NCI-H2227 treated with DMSO at 0.1 percent for 48 hours (cell line): Measurements from ENCODE around the gene MICU1.
A peak's percentile ranks its signal among the peaks of the same experiment; 100 is the strongest.
"Not testable (repeated sequence)": the region's sequence is repeated elsewhere in the genome, so short reads cannot be mapped to it uniquely, and the experiment has no call there.

Experiments used
- DNase-seq: peaks from one replicate; lab custom pipeline; 2025; lab: John Stamatoyannopoulos, UW

The MICU1 gene

DNA sequence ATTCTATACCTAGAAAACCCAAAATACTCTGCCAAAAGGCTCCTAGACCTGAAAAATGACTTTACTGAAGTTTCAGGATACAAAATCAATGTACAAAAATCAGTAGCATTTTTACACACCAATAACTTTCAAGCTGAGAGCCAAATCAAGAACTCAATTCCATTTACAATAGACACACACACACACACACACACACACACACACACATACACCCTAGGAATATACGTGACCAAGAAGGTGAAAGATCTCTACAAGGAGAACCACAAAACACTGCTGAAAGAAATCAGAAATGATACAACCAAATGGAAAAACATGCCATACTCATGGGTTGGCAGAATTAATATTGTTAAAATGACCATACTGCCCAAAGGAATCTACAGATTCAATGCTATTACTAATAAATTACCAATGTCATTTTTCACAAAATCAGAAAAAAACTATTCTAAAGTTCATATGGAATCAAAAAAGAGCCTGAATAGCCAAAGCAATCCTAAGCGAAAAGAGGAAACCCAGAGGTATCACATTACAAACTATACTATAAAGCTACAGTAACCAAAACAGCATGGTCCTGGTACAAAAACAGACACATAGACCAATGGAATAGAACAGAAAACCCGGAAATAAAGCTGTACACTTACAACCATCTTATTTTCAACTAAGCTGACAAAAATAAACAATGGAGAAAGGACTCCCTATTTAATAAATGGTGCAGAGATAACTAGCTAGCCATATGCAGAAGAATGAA is 122.0 kb downstream of the MICU1 start:
- no peak for DNase-seq

DNA sequence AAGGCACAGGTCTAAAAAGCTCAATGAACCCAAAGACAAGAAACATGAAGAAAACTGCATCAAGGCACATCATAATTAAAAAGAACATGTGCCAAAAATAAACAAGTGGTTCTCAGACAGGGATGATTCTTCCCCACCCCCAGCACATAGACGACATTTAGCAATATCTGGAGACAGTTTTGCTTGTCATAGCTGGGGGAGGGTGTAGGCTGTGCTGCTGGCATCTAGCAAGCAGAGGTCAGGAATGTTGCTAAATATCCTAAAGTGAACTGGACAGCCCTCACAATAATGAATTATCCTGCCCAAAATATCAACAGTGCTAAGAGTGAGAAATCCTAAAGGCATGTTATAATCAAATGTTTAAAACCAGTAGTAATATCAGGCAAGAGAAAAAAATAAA is 122.6 kb downstream of the MICU1 start:
- no peak for DNase-seq

GRCh38 chr10:72502581-72502980 is 123.3 kb downstream of the MICU1 start:
- DNase-seq, result no peak

- DNase-seq, result no peak
These were observed 126.2 kb downstream of the MICU1 start for GRCh38 chr10:72499701-72500100.

DNA sequence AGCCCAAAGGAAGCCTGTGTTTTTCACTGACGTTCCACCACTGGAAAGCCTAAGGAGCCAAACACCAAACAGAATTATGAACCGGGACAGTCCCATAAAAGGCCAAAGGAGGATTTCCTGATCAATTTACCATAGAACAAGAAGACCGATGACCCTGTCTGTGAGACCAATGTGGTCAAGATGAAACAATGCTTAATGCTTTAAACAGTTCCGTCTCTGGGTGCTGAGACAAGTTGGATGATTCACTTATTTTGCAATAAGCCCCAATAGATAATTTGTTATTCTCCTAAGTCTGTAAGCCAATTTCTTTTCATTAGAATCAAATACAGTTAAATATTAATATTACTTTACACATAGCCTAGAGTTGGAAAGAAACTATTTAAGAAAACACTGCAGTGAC is 134.9 kb downstream of the MICU1 start:
- no peak for DNase-seq

DNA sequence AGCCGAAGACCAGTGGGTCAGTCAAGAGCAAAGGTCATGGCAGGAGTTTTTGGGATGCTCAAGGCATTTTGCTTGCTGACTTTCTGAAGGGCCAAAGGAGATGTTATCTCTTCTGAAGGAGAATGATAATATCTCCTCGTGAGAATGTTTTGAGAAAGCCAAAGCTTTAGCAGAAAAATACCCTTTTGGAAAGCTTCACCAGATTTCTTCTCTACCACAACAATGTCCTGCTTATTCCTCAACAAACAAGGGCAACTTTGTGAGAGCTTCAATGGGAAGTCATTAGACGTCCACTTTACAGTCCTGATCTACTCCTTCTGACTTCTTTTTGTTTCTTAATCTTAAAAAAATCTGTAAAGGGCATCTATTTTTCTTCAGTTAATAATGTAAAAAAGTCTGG is 138.4 kb downstream of the MICU1 start:
- DNase-seq, result no peak

GRCh38 chr10:72487116-72487515 is 138.8 kb downstream of the MICU1 start:
- no peak for DNase-seq

- DNase-seq, result no peak
These were observed 140.2 kb downstream of the MICU1 start for GRCh38 chr10:72485701-72486100.

GRCh38 chr10:72484521-72484920 is 141.4 kb downstream of the MICU1 start:
- DNase-seq, result no peak

DNA sequence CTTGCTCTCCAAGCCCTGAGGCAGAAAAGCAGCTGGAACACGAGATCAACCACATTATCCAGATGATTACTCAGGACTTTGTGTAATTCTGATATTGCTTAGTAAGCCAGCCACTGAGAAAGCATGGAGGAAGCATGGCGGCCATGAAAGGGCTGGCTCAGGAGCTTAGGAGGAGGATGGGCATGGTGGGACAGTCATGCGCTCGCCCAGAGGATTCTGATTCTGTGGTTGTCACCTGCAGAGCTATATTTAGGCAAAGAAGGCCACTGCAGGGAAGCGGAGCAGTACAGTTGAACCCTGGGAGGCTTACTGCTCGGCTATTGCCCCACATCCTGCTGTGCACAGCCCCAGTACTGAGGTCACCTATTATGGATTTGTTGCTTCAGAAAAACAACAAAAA is 142.4 kb downstream of the MICU1 start:
- no peak for DNase-seq

GRCh38 chr10:72480861-72481260 is 145.0 kb downstream of the MICU1 start:
- no peak for DNase-seq

GRCh38 chr10:72477463-72477862 is 148.4 kb downstream of the MICU1 start:
- no peak for DNase-seq

DNA sequence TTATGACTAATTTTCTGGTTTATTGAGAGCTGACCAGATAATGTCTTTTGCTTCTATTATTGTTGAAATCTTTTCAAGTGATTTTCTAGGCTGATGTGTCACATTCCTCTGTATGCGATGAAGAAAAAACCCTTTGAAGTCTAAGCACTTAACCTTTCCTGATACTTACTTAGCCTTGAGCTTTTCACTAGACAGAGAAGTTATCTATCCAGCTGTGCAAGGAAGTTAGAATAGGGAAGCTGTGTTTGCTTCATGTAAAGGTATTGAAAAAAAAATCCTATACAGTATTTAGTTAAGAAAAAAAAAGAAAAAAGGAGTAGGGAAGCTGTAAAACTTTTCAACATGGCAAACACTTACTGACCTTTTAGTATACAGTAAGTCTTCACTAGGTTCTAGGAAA is 153.6 kb downstream of the MICU1 start:
- no peak for DNase-seq

- no peak for DNase-seq
These were observed 155.2 kb downstream of the MICU1 start for GRCh38 chr10:72470666-72471065.

GRCh38 chr10:72467064-72467463 is 158.8 kb downstream of the MICU1 start:
- DNase-seq, result not testable (repeated sequence)

- DNase-seq, result no peak
These were observed 159.9 kb downstream of the MICU1 start for GRCh38 chr10:72466018-72466417.

GRCh38 chr10:72464438-72464837 is 161.4 kb downstream of the MICU1 start:
- no peak for DNase-seq

DNA sequence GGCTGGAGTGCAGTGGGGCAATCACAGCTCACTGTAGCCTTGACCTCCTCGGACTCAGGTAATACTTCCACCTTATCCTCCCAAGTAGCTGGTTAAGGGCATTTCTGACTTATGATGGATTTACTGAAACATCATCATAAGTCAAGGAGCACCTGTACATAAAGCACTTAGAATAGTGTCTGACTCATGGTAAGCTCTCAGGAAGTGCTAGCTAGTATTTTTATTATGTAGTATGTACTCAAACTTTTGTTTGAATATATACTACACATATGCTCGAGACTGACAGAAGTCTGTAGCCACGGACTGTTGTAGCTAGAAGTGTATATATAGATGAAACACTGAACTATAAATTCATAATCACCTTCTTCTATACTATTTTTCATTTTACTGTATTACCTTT is 163.6 kb downstream of the MICU1 start:
- no peak for DNase-seq

DNA sequence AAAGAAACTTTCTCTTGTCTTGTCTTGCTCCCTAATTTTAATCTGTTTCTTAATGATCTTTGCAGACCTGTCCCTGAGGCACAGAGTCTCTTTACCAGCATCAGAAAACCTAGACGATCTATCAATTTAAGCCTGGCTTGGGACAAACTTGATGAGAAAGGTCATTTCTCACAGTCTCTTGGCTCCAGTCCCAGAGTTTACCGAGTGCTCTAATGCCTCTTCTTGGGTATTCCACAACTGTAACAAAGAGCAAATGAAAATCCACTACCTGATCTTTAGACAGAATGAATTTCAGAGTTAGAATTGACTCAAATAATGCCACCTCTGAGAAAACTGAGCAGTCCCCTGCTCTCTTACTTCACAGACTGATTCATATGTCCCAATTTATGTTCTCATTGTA is 164.8 kb downstream of the MICU1 start:
- peak; percentile 11 for DNase-seq

DNA sequence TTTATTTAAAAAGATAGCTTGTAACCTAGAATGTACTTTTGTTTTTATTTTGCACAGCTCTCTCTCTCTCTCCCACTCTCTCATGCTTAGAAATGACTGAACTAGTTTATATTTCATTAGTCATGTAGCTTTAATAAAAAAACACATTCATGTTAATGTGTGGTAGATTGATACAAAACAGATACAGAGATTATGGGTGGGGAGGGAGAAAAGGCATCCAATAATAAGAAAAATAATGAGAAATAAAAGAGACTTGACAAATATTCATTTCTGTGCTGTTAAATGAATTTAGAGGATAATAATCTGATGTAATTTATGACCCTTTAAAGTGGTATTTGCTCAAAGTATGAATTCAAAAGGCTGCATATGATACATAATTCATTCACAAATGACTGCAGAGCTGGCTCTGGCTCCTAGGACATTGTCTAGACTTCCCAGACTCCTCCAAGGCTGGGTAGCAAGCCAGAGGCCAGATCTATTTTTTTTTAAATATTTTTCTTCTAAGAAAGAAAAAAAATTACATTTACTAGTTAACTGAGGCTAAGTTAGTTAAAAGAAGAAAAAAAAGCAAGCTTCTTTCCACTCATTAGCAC is 165.5 kb downstream of the MICU1 start:
- no peak for DNase-seq

GRCh38 chr10:72459301-72459700 is 166.6 kb downstream of the MICU1 start:
- DNase-seq, result no peak

- DNase-seq, result no peak
These were observed 169.8 kb downstream of the MICU1 start for GRCh38 chr10:72455889-72456595.

DNA sequence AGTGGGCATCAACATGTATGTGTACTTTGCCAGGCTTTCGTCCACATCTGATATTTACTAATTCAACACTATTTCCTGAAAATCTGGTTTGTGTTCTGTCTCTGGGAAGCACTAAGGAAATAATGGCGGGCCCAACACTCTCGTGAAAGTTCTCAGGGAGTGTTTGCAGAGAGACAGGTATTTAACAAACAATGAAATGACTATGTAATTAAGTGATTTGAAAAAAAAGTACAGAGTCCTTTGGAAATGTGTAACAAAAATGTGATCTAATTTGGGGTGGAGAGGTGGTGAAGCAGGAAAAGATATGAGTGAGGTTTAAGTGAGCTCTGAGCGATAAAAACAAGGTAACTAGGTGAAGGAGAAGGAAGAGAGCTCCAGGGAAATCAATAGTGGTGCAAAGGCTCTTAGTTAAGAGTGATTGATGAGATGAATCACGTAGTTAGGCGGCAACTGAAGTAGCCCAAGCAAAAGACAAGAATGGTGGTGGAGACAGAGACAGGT is 175.9 kb downstream of the MICU1 start:
- no peak for DNase-seq
